H1 (cell line): Measurements from ENCODE around the gene ADAMTS4. TPM values are rescaled to one million over a fixed set of nuclear protein-coding genes. Genes with fewer than 3 reads are reported as not detected.

Experiments used
- CTCF ChIA-PET: fragments of 300-600 bp; sonication (Branson Sonifier 250); formaldehyde crosslinking; loops from one replicate; lab custom pipeline; 2021; ENCODE audit not compliant: partially characterized antibody; lab: Charles Lee
- POLR2A ChIA-PET: fragments of 300-600 bp; sonication (Branson Sonifier 250); formaldehyde crosslinking; loops from one replicate; lab custom pipeline; 2021; ENCODE audit warnings: inconsistent platforms; ENCODE audit not compliant: partially characterized antibody; lab: Charles Lee
- DNase-seq, 2 experiments: peaks; one replicate each; pipeline versions ENCODE4 v3.0.0 to v3.0.0-alpha.2; 2010 to 2022; ENCODE audit warnings: low spot score in 2 of 2, low read depth in 1 of 2, mixed read lengths in 1 of 2
- FAIRE-seq: peaks from 2 replicates; lab custom pipeline; 2011; peaks lifted over from hg19 to GRCh38; lab: Jason Lieb, UNC
- H2AFZ ChIP-seq: 2 replicates; pipeline ENCODE4 v1.8.1; 2012; ENCODE audit warnings: low read length, inconsistent platforms
- H2AK5ac ChIP-seq: 2 replicates; pipeline ENCODE4 v1.6.1; 2013; ENCODE audit warnings: low read depth, low read length
- H2BK120ac ChIP-seq: replicated peaks from 2 replicates; pipeline ENCODE3; 2013; ENCODE audit warnings: low read depth, low read length, inconsistent platforms
- H2BK12ac ChIP-seq: 2 replicates; pipeline ENCODE4 v1.6.1; 2013; ENCODE audit warnings: low read depth, low read length
- H2BK15ac ChIP-seq: 2 replicates; pipeline ENCODE4 v1.6.1; 2013; ENCODE audit warnings: low read length
- H2BK20ac ChIP-seq: 2 replicates; pipeline ENCODE4 v1.6.1; 2013; ENCODE audit warnings: low read length
- H2BK5ac ChIP-seq: 2 replicates; pipeline ENCODE4 v1.6.1; 2013; ENCODE audit warnings: low read depth, low read length
- H3K14ac ChIP-seq: 2 replicates; pipeline ENCODE4 v1.6.1; 2013; ENCODE audit warnings: inconsistent platforms; ENCODE audit not compliant: insufficient read length
- H3K18ac ChIP-seq: 2 replicates; pipeline ENCODE4 v1.6.1; 2013; ENCODE audit warnings: low read length; ENCODE audit errors: extremely low read depth
- H3K23ac ChIP-seq: 2 replicates; pipeline ENCODE4 v1.6.1; 2013; ENCODE audit warnings: inconsistent platforms; ENCODE audit not compliant: insufficient read length
- H3K23me2 ChIP-seq: 2 replicates; pipeline ENCODE4 v1.6.1; 2013; ENCODE audit warnings: low read depth, low read length
- H3K27ac ChIP-seq: 2 replicates; pipeline ENCODE4 v1.6.1; 2011; ENCODE audit warnings: low read depth, low read length, inconsistent platforms
- H3K27me3 ChIP-seq, 4 experiments: replicated peaks in 1 of 4; 1 replicate in 1 of 4; 2 replicates in 3 of 4; pipeline versions ENCODE4 v1.6.1 to v1.8.1; 2011 to 2013; ENCODE audit warnings: low read length in 3 of 4, mild to moderate bottlenecking in 3 of 4, inconsistent platforms in 2 of 4, mixed read lengths in 2 of 4, moderate library complexity in 1 of 4; ENCODE audit not compliant: control insufficient read depth in 3 of 4, insufficient read depth in 3 of 4; ENCODE audit errors: extremely low read depth in 1 of 4
- H3K36me3 ChIP-seq, 4 experiments: 2 replicates each; pipeline versions ENCODE4 v1.6.1 to v1.8.1; 2011 to 2013; ENCODE audit warnings: mild to moderate bottlenecking in 4 of 4, low read length in 3 of 4, moderate library complexity in 2 of 4, control low read depth in 1 of 4, inconsistent platforms in 1 of 4; ENCODE audit not compliant: insufficient read depth in 4 of 4, control insufficient read depth in 2 of 4
- H3K4ac ChIP-seq: replicated peaks from 2 replicates; pipeline ENCODE3; 2013; ENCODE audit warnings: low read length, low read depth, mixed read lengths, inconsistent platforms; ENCODE audit not compliant: insufficient read length
- H3K4me1 ChIP-seq, 4 experiments: replicated peaks in 1 of 4; 1 replicate in 1 of 4; 2 replicates in 3 of 4; pipeline versions ENCODE4 v1.6.1 to v1.8.1; 2011 to 2013; ENCODE audit warnings: low read length in 3 of 4, inconsistent platforms in 2 of 4, mixed read lengths in 1 of 4; ENCODE audit not compliant: insufficient read depth in 4 of 4, control insufficient read depth in 3 of 4
- H3K4me2 ChIP-seq, 2 experiments: 2 replicates each; pipeline versions ENCODE4 v1.6.1 to v1.8.1; 2011 to 2013; ENCODE audit warnings: low read depth in 2 of 2, low read length in 2 of 2, control low read depth in 1 of 2, inconsistent platforms in 1 of 2, mild to moderate bottlenecking in 1 of 2; ENCODE audit not compliant: insufficient read depth in 1 of 2
- H3K4me3 ChIP-seq, 4 experiments: fragments of 200-600, 300-600 bp in 1 of 4; sonication (generic), shearing (Covaris generic), sonication (Bioruptor Twin) in 1 of 4; 2 replicates each; pipeline versions ENCODE4 v1.5.1 to v1.8.1; 2011 to 2016; ENCODE audit warnings: low read length in 4 of 4, low read depth in 3 of 4, control low read depth in 2 of 4, inconsistent platforms in 2 of 4, mild to moderate bottlenecking in 2 of 4, mixed read lengths in 1 of 4, moderate library complexity in 1 of 4; ENCODE audit not compliant: insufficient read depth in 2 of 4; ENCODE audit errors: extremely low read depth in 1 of 4
- H3K56ac ChIP-seq: replicated peaks from 2 replicates; pipeline ENCODE3; 2013; ENCODE audit warnings: low read depth, mild to moderate bottlenecking, mixed read lengths, low read length, inconsistent platforms; ENCODE audit not compliant: insufficient read length
- H3K79me1 ChIP-seq: 2 replicates; pipeline ENCODE4 v1.6.1; 2013; ENCODE audit warnings: low read depth, low read length, control low read depth
- H3K79me2 ChIP-seq, 2 experiments: 2 replicates each; pipeline versions ENCODE4 v1.6.1 to v1.8.1; 2012 to 2013; ENCODE audit warnings: low read length in 2 of 2, mild to moderate bottlenecking in 2 of 2, inconsistent platforms in 1 of 2; ENCODE audit not compliant: insufficient read depth in 2 of 2, control insufficient read depth in 1 of 2
- H3K9ac ChIP-seq, 4 experiments: replicated peaks in 1 of 4; 1 replicate in 1 of 4; 2 replicates in 3 of 4; pipeline versions ENCODE4 v1.6.1 to v1.8.1; 2011 to 2013; ENCODE audit warnings: low read depth in 3 of 4, low read length in 3 of 4, control low read depth in 2 of 4, mild to moderate bottlenecking in 2 of 4, moderate library complexity in 2 of 4, inconsistent platforms in 1 of 4; ENCODE audit errors: extremely low read depth in 1 of 4
- H3K9me3 ChIP-seq, 2 experiments: 2 replicates each; pipeline versions ENCODE4 v1.6.1 to v1.8.1; 2012 to 2013; ENCODE audit warnings: mild to moderate bottlenecking in 2 of 2, moderate library complexity in 2 of 2, control low read depth in 1 of 2, inconsistent platforms in 1 of 2, low read depth in 1 of 2, low read length in 1 of 2, mixed read lengths in 1 of 2; ENCODE audit not compliant: insufficient read depth in 2 of 2
- H4K20me1 ChIP-seq, 2 experiments: replicated peaks in 1 of 2; 2 replicates each; pipeline versions ENCODE3 to v1.8.1; 2011 to 2013; ENCODE audit warnings: inconsistent platforms in 2 of 2, low read length in 2 of 2, mild to moderate bottlenecking in 1 of 2; ENCODE audit not compliant: insufficient read depth in 2 of 2, control insufficient read depth in 1 of 2
- H4K5ac ChIP-seq: 2 replicates; pipeline ENCODE4 v1.6.1; 2013; ENCODE audit warnings: low read length, low read depth, mixed read lengths, inconsistent platforms; ENCODE audit not compliant: insufficient read length
- H4K8ac ChIP-seq: 2 replicates; pipeline ENCODE4 v1.8.0; 2013; ENCODE audit warnings: mild to moderate bottlenecking, moderate library complexity, low read length, inconsistent platforms; ENCODE audit not compliant: insufficient read depth; ENCODE audit errors: extremely low read depth
- H4K91ac ChIP-seq: replicated peaks from 2 replicates; pipeline ENCODE3; 2013; ENCODE audit warnings: low read length, mixed read lengths, inconsistent platforms; ENCODE audit not compliant: insufficient read length
- BACH1 ChIP-seq: IDR thresholded peaks from 2 replicates; pipeline ENCODE4 v1.6.1; 2012; ENCODE audit warnings: low read length, improper control_type of control experiment
- BCL11A ChIP-seq, 2 experiments: IDR thresholded peaks; one replicate each; pipeline ENCODE4 v1.6.1; 2011; ENCODE audit warnings: low read depth in 2 of 2, low read length in 2 of 2, mild to moderate bottlenecking in 2 of 2
- GABPA ChIP-seq: IDR thresholded peaks from 2 replicates; pipeline ENCODE4 v1.6.1; 2011; ENCODE audit warnings: mild to moderate bottlenecking, low read length, moderate library complexity, borderline replicate concordance; ENCODE audit not compliant: insufficient read depth
- KDM5A ChIP-seq: fragments of 200-600 bp; IDR thresholded peaks from 2 replicates; pipeline ENCODE4 v1.7.1; 2012; ENCODE audit warnings: mild to moderate bottlenecking, low read length, inconsistent platforms, mixed read lengths
- RFX5 ChIP-seq: IDR thresholded peaks from 2 replicates; pipeline ENCODE4 v1.6.1; 2011; ENCODE audit warnings: low read depth, low read length, improper control_type of control experiment, borderline replicate concordance
- RNF2 ChIP-seq: fragments of 200-900, 300-1000 bp; sonication (generic); IDR thresholded peaks from 2 replicates; pipeline ENCODE4 v1.7.1; 2016; ENCODE audit warnings: borderline replicate concordance, low read depth, mild to moderate bottlenecking, antibody characterized with exemption, low read length; ENCODE audit not compliant: poor library complexity, severe bottlenecking; ENCODE audit errors: missing control alignments
- RXRA ChIP-seq: IDR thresholded peaks from 2 replicates; pipeline ENCODE4 v1.6.1; 2011; ENCODE audit warnings: low read depth, mild to moderate bottlenecking, low read length, moderate library complexity; ENCODE audit not compliant: insufficient read depth
- SIN3A ChIP-seq, 2 experiments: IDR thresholded peaks in 1 of 2; conservative IDR thresholded peaks in 1 of 2; 2 replicates each; pipeline ENCODE4 v1.6.1; 2011 to 2012; ENCODE audit warnings: low read length in 2 of 2, improper control_type of control experiment in 1 of 2, low read depth in 1 of 2, mild to moderate bottlenecking in 1 of 2
- SIRT6 ChIP-seq: IDR thresholded peaks from one replicate; pipeline ENCODE4 v1.7.1; 2012; ENCODE audit warnings: low read length, inconsistent platforms
- WGBS, 2 experiments: shearing (Covaris generic) in 1 of 2; methylation state at CpG; one replicate each; pipeline versions ENCODE4 v1.1.6 to v1.1.7; 2013 to 2015; ENCODE audit warnings: low lambda C conversion rate in 2 of 2, mixed read lengths in 2 of 2, inconsistent platforms in 1 of 2, low coverage in 1 of 2, missing lambda C conversion rate in 1 of 2; ENCODE audit not compliant: insufficient replicate concordance in 2 of 2, insufficient coverage in 1 of 2, insufficient read length in 1 of 2; ENCODE audit errors: extremely low coverage in 1 of 2, missing lambda C conversion rate in 1 of 2; 5-methylcytosine and 5-hydroxymethylcytosine counted together
- polyA plus RNA-seq, 7 experiments: library from polyadenylated mRNA; depleted of rRNA in 3 of 7; stranded (reverse) in 5 of 7; unstranded in 2 of 7; fragments of >200 nt in 5 of 7; fragments of 200-250 nt in 2 of 7; gene quantifications; 1 replicate in 5 of 7; 2 replicates in 1 of 7; 4 replicates in 1 of 7; pipeline versions ENCODE4 v1.2.1 to v1.2.3, GENCODE V29; 2011 to 2013; ENCODE audit warnings: missing spikeins in 2 of 7, mixed read lengths in 2 of 7
- total RNA-seq: library from RNA; stranded (reverse); fragmentation: NEBNext Ultra II Directional; extraction: Animal tissue kit (Norgen Biotek cat#: 25700); gene quantifications from 2 replicates; pipeline ENCODE4 v1.2.1, GENCODE V29; 2021

ADAMTS4 gene
- total and polyA plus RNA-seq, 2 of the 8 experiments (the other 6 are each of a cell fraction or from before 2014, with no cell fraction given): 4.6 to 7.2 TPM

DNA sequence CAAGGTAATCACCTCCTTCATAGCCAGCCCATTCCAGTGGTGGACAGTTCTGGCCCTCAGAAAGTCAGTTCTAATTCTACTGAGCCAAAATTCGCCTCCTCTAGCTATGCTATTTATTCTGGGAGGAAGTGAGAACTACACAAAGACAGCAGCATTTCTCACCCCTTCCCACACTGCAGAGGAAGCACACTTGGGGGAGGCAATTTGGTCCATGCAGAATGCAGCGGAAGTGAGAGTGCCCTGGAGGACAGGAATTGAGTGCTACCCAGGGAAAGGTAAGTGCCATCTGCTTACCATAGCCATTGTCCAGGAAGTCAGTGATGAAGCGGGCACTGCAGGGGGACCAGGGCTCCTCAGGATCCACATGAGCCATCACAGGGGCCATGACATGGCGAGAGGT is 3.7 kb downstream of the ADAMTS4 start:
- Histone ChIP-seq H3K79me1 (peaks cover 6% of the 10 kb centered on the region; the same call in 1 of the 2 replicates), H2BK120ac (no peak overlapping the region), H3K14ac (no peak overlapping the region), H4K91ac (no peak overlapping the region), H3K79me2 (peaks cover 0 to 5% of the 10 kb centered on the region in 2 experiments; a peak in 1 of 4 replicates), H3K4me1 (peaks cover 10 to 36% (median 32%) of the 10 kb centered on the region in 4 experiments), H3K27ac (no peak overlapping the region), H3K56ac (no peak overlapping the region), H3K9me3 (no peaks in the 10 kb centered on the region), H3K23ac (no peak overlapping the region), H3K4me2 (no peak overlapping the region), H3K23me2 (peaks cover 11% of the 10 kb centered on the region; the same call in 1 of the 2 replicates), H3K36me3 (peaks cover 4 to 14% (median 10%) of the 10 kb centered on the region in 4 experiments; a peak in 5 of 8 replicates), H4K8ac (no peak overlapping the region), H2AK5ac (no peak overlapping the region), H3K4ac (no peak overlapping the region), H3K27me3 (no peaks in the 10 kb centered on the region; a peak in 1 of 7 replicates), H3K18ac (no peak overlapping the region), H2AFZ (no peak overlapping the region), H3K9ac (no peak overlapping the region), H3K4me3 (no peak overlapping the region), H2BK15ac (no peak overlapping the region), H2BK12ac (no peak overlapping the region), H2BK5ac (no peak overlapping the region), H4K5ac (no peak overlapping the region), H4K20me1 (no peaks in the 10 kb centered on the region), H2BK20ac (no peak overlapping the region)
- WGBS, 2 experiments: 90% methylated on average over 4 of the region's 4 CpGs; no CpG with 5 or more reads in 1 of the 2 experiments
- CTCF ChIA-PET: interaction anchor here (0.8 to 4.8 kb wide), 6 partner anchors 10 to 186 kb away, joined by 3 to 42 read pairs (median 6); no protein-coding TSS in a partner anchor
- DNase-seq (no peak), FAIRE-seq (no peak)
- TF ChIP-seq RNF2: no peak
- no peak for TF ChIP-seq SIN3A (conservative IDR thresholded peaks at IDR 0.05 in 1 of 2, IDR thresholded peaks at IDR 0.05 in 1 of 2; ENCODE audit: low read depth in 1 of 2, low read length in 2 of 2)
- TF ChIP-seq BACH1: no peak
- no peak for TF ChIP-seq KDM5A
- no peak for TF ChIP-seq RFX5
- TF ChIP-seq GABPA: no peak
- no peak for TF ChIP-seq RXRA
- TF ChIP-seq SIRT6: no peak
- no peak for TF ChIP-seq BCL11A (IDR thresholded peaks at IDR 0.05; ENCODE audit: low read depth in 2 of 2, low read length in 2 of 2)
- POLR2A ChIA-PET: no interaction called here
